ENCODE data around the gene PCSK6.

The PCSK6 gene

GRCh38 chr15:101489599-101490407 is at the start of gene PCSK6:
PCSK6 (minus strand) TSS chr15:101489707; CDS start chr15:101489670, 37 bp downstream.
- DNase-seq = no peak

DNA sequence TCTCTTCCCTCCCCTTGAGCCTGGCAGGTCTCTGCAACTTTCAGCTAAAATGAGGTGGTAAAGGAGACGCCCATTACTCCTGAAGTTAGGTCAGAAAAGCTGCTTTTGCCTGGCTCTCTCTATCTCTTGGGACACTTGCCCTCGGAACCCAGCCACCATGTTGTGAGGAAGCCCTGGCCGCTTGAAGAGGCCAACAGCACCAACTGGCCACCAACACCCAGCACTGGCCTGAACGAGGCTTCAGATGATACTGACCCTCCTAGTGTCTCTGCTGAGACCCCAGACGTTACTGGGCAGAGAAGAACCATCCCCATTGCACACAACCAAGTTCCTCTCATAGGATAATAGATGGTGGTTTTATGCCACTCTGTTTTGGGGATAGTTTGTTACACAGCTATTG is 49.5 kb upstream of the PCSK6 start:
- DNase-seq = no peak

DNA sequence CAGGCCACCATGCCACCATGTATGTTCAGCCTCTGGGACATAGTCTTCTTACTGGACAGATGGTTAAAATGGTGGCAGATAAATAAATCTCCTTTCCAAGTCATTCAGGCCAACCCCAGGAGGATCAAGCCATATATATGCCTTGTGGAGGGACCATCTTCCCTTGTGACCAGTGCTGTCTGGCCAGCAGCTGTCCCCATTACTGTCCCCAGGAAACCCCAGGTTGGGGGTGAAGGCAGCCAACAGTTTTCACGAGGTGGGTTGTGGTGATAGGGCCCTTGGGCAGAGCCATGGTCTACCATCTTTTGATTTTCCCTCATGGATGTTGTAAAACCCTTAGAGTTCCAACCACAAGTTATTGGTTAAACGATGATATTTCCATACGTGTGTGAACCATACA is 48.7 kb upstream of the PCSK6 start:
- DNase-seq = no peak

- DNase-seq = no peak
Measured at GRCh38 chr15:101537483-101538080, 48.1 kb upstream of the PCSK6 start.

DNA sequence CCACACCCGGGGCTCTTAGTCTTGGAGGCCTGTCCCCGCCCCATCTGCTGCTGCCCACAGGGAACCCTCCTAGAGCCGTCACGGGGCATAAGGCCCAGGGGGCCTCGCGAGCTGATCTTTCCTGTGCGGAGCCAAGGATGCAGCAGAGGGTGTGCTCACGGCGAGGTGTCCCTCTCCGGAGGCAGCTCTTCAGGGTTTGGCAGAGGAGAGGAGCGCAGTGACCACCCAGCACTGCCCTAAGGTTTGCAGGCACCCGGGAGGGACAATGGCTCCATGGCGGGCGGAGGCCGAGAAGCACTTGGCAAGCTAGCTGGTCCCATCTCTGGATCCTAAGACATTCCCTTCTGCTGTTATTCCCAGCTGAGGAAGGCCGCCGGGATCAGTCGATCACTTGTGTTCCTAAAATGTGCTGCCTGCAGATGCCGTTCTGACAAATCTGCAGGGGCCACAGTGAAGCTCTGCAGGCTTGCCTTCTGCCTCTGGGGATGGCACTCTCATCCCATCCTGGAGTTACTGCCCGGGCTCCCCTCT is 47.4 kb upstream of the PCSK6 start:
- no peak for DNase-seq

GRCh38 chr15:101536166-101536874 is 46.8 kb upstream of the PCSK6 start:
- no peak for DNase-seq

DNA sequence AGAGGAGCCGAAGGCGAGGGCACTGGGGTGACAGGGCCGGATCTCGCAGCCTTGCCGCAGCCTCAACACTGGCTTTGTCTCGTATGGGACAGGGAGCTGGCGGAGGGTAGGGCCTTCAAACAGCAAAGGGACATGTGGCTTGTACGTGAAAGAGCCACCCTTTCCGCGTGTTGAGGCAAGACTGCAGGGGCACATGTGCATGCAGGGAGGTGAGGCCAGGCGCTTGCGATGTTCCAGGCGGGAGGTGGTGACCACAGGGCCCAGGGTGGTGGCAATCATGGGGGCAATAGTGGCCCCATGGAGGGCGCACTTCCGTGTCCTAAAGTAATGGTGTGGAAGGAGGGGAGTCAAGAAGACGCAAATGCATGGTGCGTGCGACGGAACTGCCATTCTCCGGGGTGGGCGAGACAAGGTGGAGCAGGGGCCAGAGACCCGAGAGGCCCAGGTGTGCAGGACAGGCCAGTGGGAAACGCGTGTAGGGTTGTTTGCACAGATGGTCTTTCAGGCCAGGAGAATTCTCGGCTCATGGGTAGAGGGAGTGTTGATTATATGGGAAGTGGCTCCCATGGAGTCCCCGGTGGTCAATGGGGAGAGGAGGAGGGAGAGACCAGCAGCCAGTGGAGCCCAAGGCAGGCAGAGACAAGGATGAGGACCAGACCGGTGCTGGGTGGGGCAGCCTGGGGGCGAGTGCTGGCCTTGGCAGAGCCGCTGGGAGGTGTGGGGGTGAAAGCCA is 45.8 kb upstream of the PCSK6 start:
- DNase-seq = no peak

DNA sequence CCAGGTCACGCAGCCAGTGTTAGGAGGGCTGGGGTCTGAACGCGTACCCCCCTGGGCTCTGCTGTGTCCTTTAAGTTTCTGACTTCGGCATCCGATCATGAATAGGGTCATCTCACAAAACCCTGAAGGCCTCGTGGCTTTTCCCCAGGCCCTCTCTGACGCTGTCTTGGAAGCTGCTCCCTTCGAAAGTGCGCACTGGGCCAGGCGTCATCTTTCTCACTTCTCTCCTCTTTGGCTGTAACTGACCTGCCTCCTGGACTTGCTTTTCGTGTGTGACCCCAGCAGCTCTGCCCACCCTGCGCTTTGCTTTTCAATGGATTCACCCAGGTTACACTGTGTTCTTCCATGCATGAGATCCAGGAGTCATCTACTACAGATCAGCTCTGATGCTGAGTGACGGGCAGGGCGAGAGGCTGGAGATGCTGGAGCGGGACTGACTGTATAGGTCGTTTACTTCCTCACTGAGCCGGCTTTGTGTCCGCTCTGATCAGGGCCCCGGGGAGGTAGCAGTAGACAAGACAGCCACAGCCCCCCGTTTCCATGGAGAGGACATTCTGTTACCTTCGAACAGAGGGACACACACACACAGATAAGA is 45.0 kb upstream of the PCSK6 start:
- DNase-seq = no peak

GRCh38 chr15:101533371-101534140 is 44.0 kb upstream of the PCSK6 start:
- no peak for DNase-seq

DNA sequence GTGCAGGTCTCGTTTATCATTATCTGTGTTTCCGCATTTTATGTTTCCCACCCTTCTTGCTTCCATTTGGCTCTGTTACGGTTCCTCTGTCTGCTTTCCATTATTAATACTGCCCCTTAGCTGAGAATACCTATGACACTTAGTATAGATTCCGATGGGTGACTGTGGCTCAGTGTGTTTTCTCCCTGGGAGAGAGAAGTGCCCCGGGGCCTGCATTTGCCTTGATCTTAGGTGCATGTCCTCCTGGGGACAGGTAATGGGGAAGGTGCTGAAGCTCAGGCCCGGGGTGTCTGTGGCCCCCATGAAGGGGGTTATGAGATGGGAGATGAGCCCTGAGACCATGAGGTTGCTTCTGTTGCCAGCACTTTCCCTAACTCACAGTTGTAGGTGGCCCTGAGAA is 43.4 kb upstream of the PCSK6 start:
- no peak for DNase-seq

DNA sequence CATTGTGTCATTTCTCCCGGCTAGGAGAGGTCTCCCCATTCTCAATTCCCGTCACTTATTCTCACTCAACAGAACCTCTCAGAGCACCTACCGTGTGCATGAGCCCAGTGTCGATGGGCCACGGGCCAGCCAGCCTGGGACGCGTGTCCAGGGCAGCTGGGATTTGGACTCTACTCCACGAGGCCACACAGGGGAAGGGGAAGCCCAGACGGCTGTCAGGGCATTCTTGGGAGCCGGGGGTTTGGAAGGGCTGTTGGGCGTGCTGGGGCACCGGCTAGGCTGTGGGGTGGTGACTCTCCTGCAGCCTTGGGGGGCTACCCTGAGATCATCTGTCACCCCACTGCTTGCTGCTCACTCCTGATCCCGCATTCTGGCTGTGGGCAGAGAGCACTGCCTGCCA is 41.7 kb upstream of the PCSK6 start:
- no peak for DNase-seq

DNA sequence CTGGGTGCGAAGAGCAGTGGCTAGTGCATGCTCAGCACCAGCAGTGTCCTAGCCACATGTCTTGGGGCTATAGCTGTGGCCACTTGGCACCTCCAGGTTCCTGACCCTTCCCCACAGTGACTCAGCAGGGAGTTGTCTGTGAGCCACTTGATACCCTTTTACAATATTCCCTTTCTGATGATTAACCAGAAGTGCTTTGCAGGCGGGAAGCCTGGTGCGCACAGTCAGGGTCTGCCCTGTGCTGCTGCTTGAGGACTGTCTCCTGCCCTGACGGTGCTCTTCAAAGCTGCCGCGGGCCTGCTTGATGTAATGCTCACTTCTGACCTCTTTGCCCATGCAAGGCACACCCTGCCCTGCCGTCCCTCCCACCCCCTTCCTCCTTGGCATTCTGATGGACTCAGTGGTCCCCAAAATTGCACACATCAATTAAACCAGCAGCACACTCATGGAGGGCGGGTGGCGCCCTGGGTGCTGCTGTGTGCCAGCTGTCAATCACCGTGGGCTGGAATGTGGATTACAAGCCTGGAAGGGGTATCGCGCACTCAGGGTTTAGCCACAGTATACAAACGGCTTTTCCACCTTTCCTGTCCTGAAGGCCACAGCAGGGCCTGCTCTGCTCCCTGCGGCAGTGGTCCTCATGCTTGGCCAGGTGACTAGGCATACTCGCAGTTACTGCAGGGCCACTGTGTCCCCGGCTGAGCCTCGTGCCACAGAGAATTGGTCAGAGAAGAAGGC is 40.9 kb upstream of the PCSK6 start:
- no peak for DNase-seq

DNA sequence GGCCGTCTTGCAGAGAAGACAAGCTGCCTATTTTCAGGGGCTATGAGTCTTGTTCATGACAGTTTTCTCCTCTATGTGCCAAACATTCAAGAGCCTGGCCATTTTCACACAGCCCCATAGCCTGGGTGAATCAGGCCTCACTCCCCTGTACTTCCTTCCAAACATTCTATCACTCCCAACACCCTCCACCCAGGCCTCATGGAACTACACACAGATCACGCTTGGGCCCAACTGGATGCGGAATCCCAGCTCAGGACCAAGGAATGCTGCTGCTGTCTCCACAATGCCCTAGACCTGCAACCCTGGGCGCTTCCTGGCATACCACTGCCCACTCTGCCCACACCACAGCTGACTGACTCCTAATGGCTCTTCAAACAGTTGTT is 39.4 kb upstream of the PCSK6 start:
- no peak for DNase-seq

DNA sequence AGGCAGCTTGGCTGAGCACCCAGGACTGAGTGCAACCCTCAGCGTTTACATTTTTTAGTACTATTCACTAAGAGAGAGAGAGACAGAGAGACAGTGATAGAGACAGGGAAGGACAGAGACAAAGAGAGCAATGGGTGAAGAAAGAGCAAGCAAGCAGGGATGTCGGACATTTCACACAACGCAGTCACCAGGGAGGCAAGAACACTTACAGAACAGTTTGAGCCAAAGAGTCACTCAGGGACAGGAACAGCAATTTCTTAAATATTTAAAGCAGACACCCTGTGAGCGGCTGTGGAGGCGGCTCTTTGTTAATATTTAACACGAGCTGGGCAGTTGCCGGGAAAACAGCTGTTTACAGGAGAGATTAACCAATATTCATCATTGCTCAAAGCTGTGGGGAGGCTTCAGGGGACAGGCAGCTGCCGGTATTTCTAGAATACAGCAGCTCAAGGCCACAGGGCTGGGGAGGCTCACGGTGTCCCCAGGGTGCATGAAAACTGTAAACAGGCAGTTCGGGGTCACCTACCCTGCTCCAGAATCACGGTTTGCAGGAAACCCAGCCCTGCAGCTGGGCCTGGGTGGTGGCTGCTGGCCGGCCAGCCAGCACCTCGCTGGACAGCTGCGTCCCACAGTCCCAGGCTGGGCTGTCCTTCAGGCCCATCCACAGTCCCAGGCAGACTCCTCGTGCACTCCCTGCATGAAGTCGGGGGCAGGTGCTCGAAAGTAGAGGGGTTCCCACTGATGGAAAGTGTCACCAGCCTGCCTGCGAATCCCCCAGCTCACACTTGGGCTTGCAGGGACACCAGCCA is 38.8 kb upstream of the PCSK6 start:
- DNase-seq = no peak

- no peak for DNase-seq
Measured at GRCh38 chr15:101526890-101527289, 37.4 kb upstream of the PCSK6 start.

- DNase-seq = no peak
Measured at GRCh38 chr15:101526442-101526841, 36.9 kb upstream of the PCSK6 start.

DNA sequence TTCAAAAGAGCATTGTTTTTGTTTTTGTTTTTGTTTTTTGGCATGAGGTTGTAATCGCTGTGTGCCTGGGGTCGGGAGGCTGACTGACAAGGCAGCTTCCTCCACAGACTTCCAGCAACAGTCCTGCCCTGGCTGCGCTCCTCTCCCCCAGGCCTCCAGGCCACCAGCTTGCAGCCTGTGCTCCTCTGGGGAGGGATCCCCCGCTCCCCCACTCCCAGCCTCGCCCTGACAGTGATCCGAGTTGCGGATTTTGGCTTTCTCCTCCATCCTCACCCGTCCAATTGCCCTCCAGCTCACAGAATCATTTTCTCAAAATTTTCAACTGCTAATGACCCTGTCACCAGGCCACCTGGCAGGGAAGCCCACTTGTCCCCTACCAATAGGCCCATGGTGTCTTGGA is 36.5 kb upstream of the PCSK6 start:
- DNase-seq = no peak

DNA sequence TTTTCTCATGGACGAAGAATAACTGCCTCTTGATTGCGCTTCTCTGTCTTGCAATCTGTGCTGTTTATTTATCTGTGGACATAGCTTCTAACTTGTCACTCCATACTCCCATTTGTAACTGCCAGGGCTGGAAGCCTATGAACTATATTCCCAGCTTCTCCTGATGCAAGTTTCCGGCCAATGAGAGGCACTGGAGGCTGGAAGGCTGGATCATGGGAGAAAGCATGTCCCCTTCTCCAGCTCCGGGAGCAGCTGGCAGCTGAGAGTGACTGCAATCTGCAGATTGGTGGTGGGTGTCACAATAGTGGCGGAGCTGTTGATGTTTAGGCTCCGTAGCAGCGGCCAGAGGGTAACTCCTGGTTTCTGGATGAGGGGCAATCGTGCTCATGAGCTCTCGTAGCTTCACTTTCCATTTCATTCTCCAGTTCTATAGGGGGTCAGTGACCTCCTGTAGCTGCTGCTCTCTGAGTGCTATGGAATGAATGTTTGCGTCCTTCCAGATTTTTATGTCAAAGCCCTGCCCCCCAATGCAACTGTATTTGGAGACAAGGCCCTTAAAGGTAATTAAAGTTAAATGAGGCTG is 35.7 kb upstream of the PCSK6 start:
- DNase-seq = no peak

- DNase-seq = no peak
Measured at GRCh38 chr15:101523560-101523940, 34.0 kb upstream of the PCSK6 start.
